ENCODE measurements around the gene VWA8.

- TF ChIP-seq GATA3 (IDR thresholded peaks at IDR 0.05; ENCODE audit: low read depth, low read length): no peak
- no peak for TF ChIP-seq GATA2 (IDR thresholded peaks at IDR 0.05; ENCODE audit: low read depth, low read length)
These were observed 364.7 kb downstream of the VWA8 start for GRCh38 chr13:41596190-41596589.
